ENCODE measurements around the gene AKAP10. TPM values are rescaled to one million over a fixed set of nuclear protein-coding genes. Genes with fewer than 3 reads are reported as not detected.
"Not testable (repeated sequence)": the region's sequence is repeated elsewhere in the genome, so short reads cannot be mapped to it uniquely, and the experiment has no call there.

The AKAP10 gene
- total RNA-seq = 10 to 100 TPM; 38.8 to 64.1 TPM

GRCh38 chr17:19977293-19978208 lies at the start of gene AKAP10:
TSS of gene AKAP10 (minus strand) at chr17:19977828. CDS start at chr17:19977679, 149 bp downstream.
- Mint-ChIP-seq H3K27me3 (no peaks in the 10 kb centered on the region), H3K27ac (peak within 1 kb of the TSS; percentile 94), H3K9me3 (no peaks in the 10 kb centered on the region), H3K4me1 (peaks cover 32% of the 10 kb centered on the region), H3K36me3 (ENCODE audit: low read depth) (peaks cover 53% of the 10 kb centered on the region), H3K4me3 (peak within 1 kb of the TSS; percentile 96)
- peak; percentile 83 for ATAC-seq (replicated peaks)

- H3K36me3 Mint-ChIP-seq (ENCODE audit: low read depth) = no peaks in the 10 kb centered on the region
- no peaks in the 10 kb centered on the region for H3K9me3 Mint-ChIP-seq
- no peak for ATAC-seq (replicated peaks)
- H3K4me1 Mint-ChIP-seq = no peaks in the 10 kb centered on the region
- peaks cover 8% of the 10 kb centered on the region for H3K27me3 Mint-ChIP-seq
- H3K27ac Mint-ChIP-seq = no peak overlapping the region
- H3K4me3 Mint-ChIP-seq = no peak overlapping the region
These were observed 49.3 kb upstream of the AKAP10 start for GRCh38 chr17:20026960-20027359.

GRCh38 chr17:20022701-20023100 lies 45.1 kb upstream of the AKAP10 start:
- Mint-ChIP-seq H3K27ac (no peak overlapping the region), H3K4me3 (no peak overlapping the region), H3K36me3 (ENCODE audit: low read depth) (no peaks in the 10 kb centered on the region), H3K27me3 (peaks cover 3% of the 10 kb centered on the region), H3K4me1 (no peaks in the 10 kb centered on the region), H3K9me3 (no peaks in the 10 kb centered on the region)
- ATAC-seq (replicated peaks) = no peak

- ATAC-seq (replicated peaks); H3K9me3 Mint-ChIP-seq: not testable (repeated sequence)
These were observed 38.9 kb upstream of the AKAP10 start for GRCh38 chr17:20016475-20016992.

GRCh38 chr17:20012017-20012536 lies 34.4 kb upstream of the AKAP10 start:
- no peak overlapping the region for H3K27ac Mint-ChIP-seq
- ATAC-seq (replicated peaks) = no peak
- no peak overlapping the region for H3K4me3 Mint-ChIP-seq
- H3K27me3 Mint-ChIP-seq = peaks cover 24% of the 10 kb centered on the region
- peaks cover 5% of the 10 kb centered on the region for H3K4me1 Mint-ChIP-seq
- no peaks in the 10 kb centered on the region for H3K36me3 Mint-ChIP-seq (ENCODE audit: low read depth)
- H3K9me3 Mint-ChIP-seq = no peaks in the 10 kb centered on the region

More at GRCh38 chr17:20016475-20016992, 38.9 kb upstream of the AKAP10 start:
- not testable (repeated sequence) for H3K4me3 Mint-ChIP-seq; H3K27ac Mint-ChIP-seq; H3K36me3 Mint-ChIP-seq (ENCODE audit: low read depth); H3K4me1 Mint-ChIP-seq
- peaks cover 11% of the 10 kb centered on the region for H3K27me3 Mint-ChIP-seq

GRCh38 chr17:20010936-20011335 lies 33.3 kb upstream of the AKAP10 start:
- Mint-ChIP-seq H3K27ac (no peak overlapping the region), H3K27me3 (peaks cover 27% of the 10 kb centered on the region), H3K9me3 (no peaks in the 10 kb centered on the region), H3K4me3 (peak overlapping the region; percentile 77), H3K4me1 (peaks cover 5% of the 10 kb centered on the region), H3K36me3 (ENCODE audit: low read depth) (no peaks in the 10 kb centered on the region)
- no peak for ATAC-seq (replicated peaks)

GRCh38 chr17:20010099-20010863 lies 32.7 kb upstream of the AKAP10 start:
- no peaks in the 10 kb centered on the region for H3K36me3 Mint-ChIP-seq (ENCODE audit: low read depth)
- H3K4me3 Mint-ChIP-seq = peak overlapping the region; percentile 77
- peaks cover 27% of the 10 kb centered on the region for H3K27me3 Mint-ChIP-seq
- H3K27ac Mint-ChIP-seq = no peak overlapping the region
- H3K4me1 Mint-ChIP-seq = peaks cover 5% of the 10 kb centered on the region
- no peak for ATAC-seq (replicated peaks)
- H3K9me3 Mint-ChIP-seq = no peaks in the 10 kb centered on the region

- Mint-ChIP-seq H3K36me3 (ENCODE audit: low read depth) (no peaks in the 10 kb centered on the region), H3K27ac (no peak within 1 kb of the TSS)
These were observed 31.9 kb upstream of the AKAP10 start, which contains the start of gene SPECC1 for GRCh38 chr17:20009302-20010098. TSS of gene SPECC1 (plus strand) at chr17:20009359. CDS start at chr17:20096652, 87,293 bp downstream.

GRCh38 chr17:20009052-20009301 lies 31.3 kb upstream of the AKAP10 start:
- ATAC-seq (replicated peaks) = no peak
- Mint-ChIP-seq H3K27ac (no peak overlapping the region), H3K9me3 (no peaks in the 10 kb centered on the region), H3K4me1 (peaks cover 5% of the 10 kb centered on the region), H3K27me3 (peaks cover 31% of the 10 kb centered on the region), H3K4me3 (peak overlapping the region; percentile 88), H3K36me3 (ENCODE audit: low read depth) (no peaks in the 10 kb centered on the region)

More at GRCh38 chr17:20009302-20010098, 31.9 kb upstream of the AKAP10 start, which contains the start of gene SPECC1:
- peak; percentile 98 for ATAC-seq (replicated peaks)
- H3K27me3 Mint-ChIP-seq = peaks cover 31% of the 10 kb centered on the region
- peaks cover 5% of the 10 kb centered on the region for H3K4me1 Mint-ChIP-seq
- peak within 1 kb of the TSS; percentile 88 for H3K4me3 Mint-ChIP-seq
- H3K9me3 Mint-ChIP-seq = no peaks in the 10 kb centered on the region

GRCh38 chr17:20008242-20009051 lies 30.8 kb upstream of the AKAP10 start:
- ATAC-seq (replicated peaks) = peak; percentile 51
- peaks cover 31% of the 10 kb centered on the region for H3K27me3 Mint-ChIP-seq
- peaks cover 5% of the 10 kb centered on the region for H3K4me1 Mint-ChIP-seq
- no peaks in the 10 kb centered on the region for H3K9me3 Mint-ChIP-seq
- H3K36me3 Mint-ChIP-seq (ENCODE audit: low read depth) = no peaks in the 10 kb centered on the region
- no peak overlapping the region for H3K27ac Mint-ChIP-seq
- H3K4me3 Mint-ChIP-seq = peak overlapping the region; percentile 88

- Mint-ChIP-seq H3K36me3 (ENCODE audit: low read depth) (no peaks in the 10 kb centered on the region), H3K4me3 (no peak overlapping the region), H3K27ac (no peak overlapping the region), H3K4me1 (no peaks in the 10 kb centered on the region), H3K27me3 (peaks cover 17% of the 10 kb centered on the region), H3K9me3 (no peaks in the 10 kb centered on the region)
- no peak for ATAC-seq (replicated peaks)
These were observed 18.9 kb upstream of the AKAP10 start for GRCh38 chr17:19996502-19996901.

- Mint-ChIP-seq H3K4me1 (no peaks in the 10 kb centered on the region), H3K4me3 (no peak overlapping the region), H3K27me3 (peaks cover 17% of the 10 kb centered on the region), H3K36me3 (ENCODE audit: low read depth) (no peaks in the 10 kb centered on the region), H3K9me3 (no peaks in the 10 kb centered on the region), H3K27ac (no peak overlapping the region)
- no peak for ATAC-seq (replicated peaks)
These were observed 18.5 kb upstream of the AKAP10 start for GRCh38 chr17:19996086-19996485.
